ENCODE measurements around the gene UCN2.

DNA sequence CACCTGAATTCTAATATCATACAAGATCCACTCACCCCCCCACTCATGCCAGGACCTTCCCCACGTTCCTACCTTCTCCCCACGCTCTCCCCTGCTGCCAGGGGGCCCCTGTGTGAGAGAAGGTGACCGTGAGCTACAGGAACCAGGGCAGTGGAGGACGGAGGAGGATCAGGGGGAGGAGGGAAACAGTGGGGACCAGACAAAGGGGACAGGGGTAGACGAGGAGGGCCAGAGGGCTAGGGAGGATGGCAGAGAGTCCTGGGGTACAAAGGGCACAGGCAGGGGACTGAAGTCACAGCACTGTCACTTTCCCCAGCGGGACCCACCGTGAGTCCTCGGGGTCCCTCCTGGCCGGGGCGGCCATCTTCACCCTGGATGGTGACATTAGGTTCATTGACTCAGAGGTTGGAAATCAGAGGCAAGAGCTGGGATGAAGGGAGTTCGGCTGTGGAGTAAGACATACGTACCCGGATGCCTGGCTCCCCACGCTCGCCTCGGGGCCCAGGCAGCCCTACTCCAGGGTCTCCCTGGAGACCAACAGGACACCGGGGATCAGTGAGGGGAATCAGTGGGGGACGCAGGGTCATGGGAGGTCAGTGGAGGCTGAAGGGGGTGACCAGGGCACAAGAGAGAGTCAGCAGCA lies 6.3 kb upstream of the UCN2 start:
- TF ChIP-seq, protein P1, sequence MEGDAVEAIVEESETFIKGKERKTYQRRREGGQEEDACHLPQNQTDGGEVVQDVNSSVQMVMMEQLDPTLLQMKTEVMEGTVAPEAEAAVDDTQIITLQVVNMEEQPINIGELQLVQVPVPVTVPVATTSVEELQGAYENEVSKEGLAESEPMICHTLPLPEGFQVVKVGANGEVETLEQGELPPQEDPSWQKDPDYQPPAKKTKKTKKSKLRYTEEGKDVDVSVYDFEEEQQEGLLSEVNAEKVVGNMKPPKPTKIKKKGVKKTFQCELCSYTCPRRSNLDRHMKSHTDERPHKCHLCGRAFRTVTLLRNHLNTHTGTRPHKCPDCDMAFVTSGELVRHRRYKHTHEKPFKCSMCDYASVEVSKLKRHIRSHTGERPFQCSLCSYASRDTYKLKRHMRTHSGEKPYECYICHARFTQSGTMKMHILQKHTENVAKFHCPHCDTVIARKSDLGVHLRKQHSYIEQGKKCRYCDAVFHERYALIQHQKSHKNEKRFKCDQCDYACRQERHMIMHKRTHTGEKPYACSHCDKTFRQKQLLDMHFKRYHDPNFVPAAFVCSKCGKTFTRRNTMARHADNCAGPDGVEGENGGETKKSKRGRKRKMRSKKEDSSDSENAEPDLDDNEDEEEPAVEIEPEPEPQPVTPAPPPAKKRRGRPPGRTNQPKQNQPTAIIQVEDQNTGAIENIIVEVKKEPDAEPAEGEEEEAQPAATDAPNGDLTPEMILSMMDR (IDR thresholded peaks at IDR 0.05; ENCODE audit: extremely low read depth in 1 of 2, insufficient read depth in 1 of 2, low read depth in 1 of 2, low read length in 2 of 2): no peak
- TF ChIP-seq FOS (IDR thresholded peaks at IDR 0.05; ENCODE audit: borderline replicate concordance, insufficient read depth, low read length): no peak
- TF ChIP-seq EZH2 (IDR thresholded peaks at IDR 0.05; ENCODE audit: borderline replicate concordance, low read depth, low read length, severe bottlenecking): no peak
- TF ChIP-seq GATA2 (IDR thresholded peaks at IDR 0.05; ENCODE audit: insufficient read depth, insufficient read length, low read depth, low read length): no peak
